Calu3 (cell line): Measurements from ENCODE around the gene COL4A2. TPM values are rescaled to one million over a fixed set of nuclear protein-coding genes. Genes with fewer than 3 reads are reported as not detected.

Source experiments
- BruUV-seq: library from RNA; stranded (reverse); fragments of 400-500 nt; replicated peaks from 2 replicates; lab custom pipeline; 2021; lab: Mats Ljungman, UMichigan
- CTCF ChIA-PET: fragments of 300-600 bp; sonication (Branson Sonifier 250); formaldehyde crosslinking; loops from one replicate; lab custom pipeline; 2022; ENCODE audit warnings: antibody characterized with exemption; lab: Charles Lee
- DNase-seq: peaks from one replicate; pipeline ENCODE4 v3.0.0; 2022
- H3K27ac Mint-ChIP-seq: one replicate; pipeline ENCODE4 v1.8.0; 2022; ENCODE audit warnings: mixed read lengths; ENCODE audit not compliant: unreplicated experiment
- H3K27me3 Mint-ChIP-seq: one replicate; pipeline ENCODE4 v1.8.0; 2022; ENCODE audit warnings: mixed read lengths; ENCODE audit not compliant: unreplicated experiment
- H3K36me3 Mint-ChIP-seq: one replicate; pipeline ENCODE4 v1.8.0; 2022; ENCODE audit warnings: mild to moderate bottlenecking, moderate library complexity, mixed read lengths; ENCODE audit not compliant: insufficient read depth, unreplicated experiment
- H3K4me1 Mint-ChIP-seq: one replicate; pipeline ENCODE4 v1.8.0; 2022; ENCODE audit warnings: mild to moderate bottlenecking, low read depth, mixed read lengths; ENCODE audit not compliant: unreplicated experiment
- H3K4me3 Mint-ChIP-seq: one replicate; pipeline ENCODE4 v1.8.0; 2022; ENCODE audit warnings: mild to moderate bottlenecking, low read depth, moderate library complexity, mixed read lengths; ENCODE audit not compliant: unreplicated experiment
- H3K9me3 Mint-ChIP-seq: one replicate; pipeline ENCODE4 v1.8.0; 2022; ENCODE audit warnings: low read depth, mixed read lengths; ENCODE audit not compliant: unreplicated experiment
- intact Hi-C: fragments of 100-400 bp; cut with micrococcal nuclease; formaldehyde crosslinking; loops from one replicate; pipeline ENCODE4 v1.10.0; 2022; ENCODE audit not compliant: unreplicated experiment
- total RNA-seq: library from RNA; stranded (reverse); gene quantifications from 2 replicates; pipeline ENCODE4 v1.2.3, GENCODE V29; 2022
- TF ChIP-seq, protein P1 (sequence below): fragments of 200-600 bp; IDR thresholded peaks from one replicate; pipeline ENCODE4 v1.8.0; 2022; ENCODE audit warnings: antibody characterized with exemption; ENCODE audit not compliant: unreplicated experiment

COL4A2 gene
- total RNA-seq, 1 experiment from 2014 or later: 0.42 TPM

- Mint-ChIP-seq H3K36me3 (peaks cover 5% of the 10 kb centered on the region), H3K27me3 (no peaks in the 10 kb centered on the region), H3K4me3 (no peak overlapping the region), H3K9me3 (no peaks in the 10 kb centered on the region), H3K4me1 (peaks cover 14% of the 10 kb centered on the region), H3K27ac (no peak overlapping the region)
- CTCF ChIA-PET: interaction anchor here (0.7 kb wide), 1 partner anchor 21 kb away, joined by 3 read pairs; no protein-coding TSS in a partner anchor
- TF ChIP-seq, protein P1, sequence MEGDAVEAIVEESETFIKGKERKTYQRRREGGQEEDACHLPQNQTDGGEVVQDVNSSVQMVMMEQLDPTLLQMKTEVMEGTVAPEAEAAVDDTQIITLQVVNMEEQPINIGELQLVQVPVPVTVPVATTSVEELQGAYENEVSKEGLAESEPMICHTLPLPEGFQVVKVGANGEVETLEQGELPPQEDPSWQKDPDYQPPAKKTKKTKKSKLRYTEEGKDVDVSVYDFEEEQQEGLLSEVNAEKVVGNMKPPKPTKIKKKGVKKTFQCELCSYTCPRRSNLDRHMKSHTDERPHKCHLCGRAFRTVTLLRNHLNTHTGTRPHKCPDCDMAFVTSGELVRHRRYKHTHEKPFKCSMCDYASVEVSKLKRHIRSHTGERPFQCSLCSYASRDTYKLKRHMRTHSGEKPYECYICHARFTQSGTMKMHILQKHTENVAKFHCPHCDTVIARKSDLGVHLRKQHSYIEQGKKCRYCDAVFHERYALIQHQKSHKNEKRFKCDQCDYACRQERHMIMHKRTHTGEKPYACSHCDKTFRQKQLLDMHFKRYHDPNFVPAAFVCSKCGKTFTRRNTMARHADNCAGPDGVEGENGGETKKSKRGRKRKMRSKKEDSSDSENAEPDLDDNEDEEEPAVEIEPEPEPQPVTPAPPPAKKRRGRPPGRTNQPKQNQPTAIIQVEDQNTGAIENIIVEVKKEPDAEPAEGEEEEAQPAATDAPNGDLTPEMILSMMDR: no peak
- BruUV-seq: no TSS peak
- intact Hi-C loops: no loop called here
- DNase-seq: no peak
These were observed 69.0 kb downstream of the COL4A2 start for GRCh38 chr13:110376120-110376519.

DNA sequence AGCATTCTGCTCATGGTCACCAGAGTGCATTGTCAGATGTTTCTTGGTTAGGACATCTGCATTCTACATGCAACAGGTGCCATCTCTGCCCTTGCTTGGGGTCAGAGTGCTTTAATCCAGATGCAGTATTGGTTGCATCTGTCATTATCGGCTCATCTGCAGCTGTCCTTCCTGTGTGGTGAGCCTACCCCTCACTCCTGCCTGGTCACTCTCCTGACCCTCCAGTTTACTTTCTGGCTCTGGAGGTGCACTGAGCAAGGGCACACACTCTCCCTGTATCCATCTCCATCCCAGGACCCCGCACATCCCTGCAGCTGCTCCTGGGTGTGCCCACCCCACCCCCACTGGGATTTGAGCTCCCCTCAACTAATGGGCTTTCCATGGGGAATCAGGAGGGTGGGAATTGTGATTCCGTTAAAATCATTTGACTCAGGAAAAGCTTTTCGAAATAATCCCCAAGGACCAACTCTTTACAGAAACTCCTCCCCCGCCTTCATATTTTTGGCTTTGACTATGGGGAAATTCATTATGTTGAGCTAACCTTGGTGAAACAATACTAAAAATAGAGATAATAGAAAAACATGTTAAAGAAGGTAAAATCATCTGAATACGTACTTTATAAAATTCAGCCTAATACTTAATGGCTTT is 70.2 kb downstream of the COL4A2 start:
- H3K4me1 Mint-ChIP-seq: peaks cover 19% of the 10 kb centered on the region
- CTCF ChIA-PET: no interaction called here
- H3K27me3 Mint-ChIP-seq: no peaks in the 10 kb centered on the region
- H3K27ac Mint-ChIP-seq: no peak overlapping the region
- DNase-seq: no peak
- TF ChIP-seq, protein P1: no peak
- no TSS peak for BruUV-seq
- H3K9me3 Mint-ChIP-seq: no peaks in the 10 kb centered on the region
- H3K36me3 Mint-ChIP-seq: peaks cover 9% of the 10 kb centered on the region
- intact Hi-C loops: no loop called here
- no peak overlapping the region for H3K4me3 Mint-ChIP-seq

DNA sequence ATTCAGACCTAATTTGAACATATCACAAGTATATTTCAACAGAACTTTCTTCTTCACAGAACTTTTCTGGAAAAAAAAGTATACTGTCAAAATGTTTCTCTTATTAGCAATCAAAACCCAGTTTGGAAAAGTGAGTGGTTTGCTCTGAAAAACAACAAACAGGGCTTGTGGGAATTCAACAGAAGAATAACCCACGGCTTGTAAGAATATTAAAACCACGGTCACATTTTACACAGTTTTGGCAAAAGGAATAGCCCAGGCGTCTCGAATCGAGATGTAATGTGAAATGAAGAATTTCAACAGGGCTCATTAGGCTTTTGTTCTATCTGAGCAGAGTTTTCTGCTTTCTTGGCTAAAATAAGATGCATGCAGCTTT is 70.7 kb downstream of the COL4A2 start:
- DNase-seq: no peak
- intact Hi-C loops: no loop called here
- CTCF ChIA-PET: no interaction called here
- H3K36me3 Mint-ChIP-seq: peaks cover 9% of the 10 kb centered on the region
- no TSS peak for BruUV-seq
- H3K27me3 Mint-ChIP-seq: no peaks in the 10 kb centered on the region
- TF ChIP-seq, protein P1: no peak
- H3K9me3 Mint-ChIP-seq: no peaks in the 10 kb centered on the region
- H3K4me3 Mint-ChIP-seq: no peak overlapping the region
- peaks cover 19% of the 10 kb centered on the region for H3K4me1 Mint-ChIP-seq
- H3K27ac Mint-ChIP-seq: no peak overlapping the region

DNA sequence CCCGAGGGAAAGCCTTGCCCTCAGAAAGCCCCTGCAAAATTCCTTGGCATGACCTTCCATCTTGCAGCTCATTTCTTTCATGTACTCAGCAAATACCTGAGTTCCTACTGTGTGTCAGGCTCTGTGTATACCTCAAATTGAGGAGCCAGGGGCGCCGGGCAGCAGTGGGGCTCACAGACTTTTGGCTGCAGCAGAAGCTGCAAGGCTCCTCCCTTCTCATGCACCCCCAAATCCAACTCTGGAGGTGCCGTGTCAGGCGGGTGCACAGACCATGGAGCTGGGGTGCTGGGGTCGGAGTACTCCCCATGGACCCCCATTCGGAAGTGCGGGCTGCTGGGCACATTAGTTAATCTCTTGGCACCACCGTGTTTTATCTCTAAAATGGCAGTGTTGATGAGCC is 72.3 kb downstream of the COL4A2 start:
- DNase-seq: no peak
- TF ChIP-seq, protein P1: no peak
- Mint-ChIP-seq H3K27ac (no peak overlapping the region), H3K4me1 (peaks cover 19% of the 10 kb centered on the region), H3K27me3 (no peaks in the 10 kb centered on the region), H3K4me3 (no peak overlapping the region), H3K9me3 (no peaks in the 10 kb centered on the region), H3K36me3 (peaks cover 9% of the 10 kb centered on the region)
- intact Hi-C loops: no loop called here
- CTCF ChIA-PET: no interaction called here
- no TSS peak for BruUV-seq
